SK-N-SH (cell line): ENCODE data around the gene SLC16A10.

Experiments used
- CHD2 ChIP-seq: fragments of 150-350 bp; IDR thresholded peaks from 2 replicates; pipeline ENCODE4 v1.6.1; 2018; ENCODE audit warnings: low read length; ENCODE audit not compliant: partially characterized antibody
- ELF1 ChIP-seq: IDR thresholded peaks from 2 replicates; pipeline ENCODE4 v1.4.0; 2012
- EP300 ChIP-seq, 2 experiments: IDR thresholded peaks; 2 replicates each; pipeline versions ENCODE4 v1.4.0 to v1.6.1; 2012; ENCODE audit warnings: borderline replicate concordance in 1 of 2, low read depth in 1 of 2, low read length in 1 of 2
- JUND ChIP-seq: IDR thresholded peaks from 2 replicates; pipeline ENCODE4 v1.4.0; 2012
- NFIC ChIP-seq: IDR thresholded peaks from 2 replicates; pipeline ENCODE4 v1.4.0; 2012; ENCODE audit warnings: borderline replicate concordance
- REST ChIP-seq: IDR thresholded peaks from 2 replicates; pipeline ENCODE4 v1.6.1; 2012; ENCODE audit warnings: mild to moderate bottlenecking, low read depth, low read length, moderate library complexity
- RFX5 ChIP-seq: IDR thresholded peaks from 2 replicates; pipeline ENCODE4 v1.6.1; 2012; ENCODE audit warnings: mild to moderate bottlenecking, improper control_type of control experiment, low read length
- TAF1 ChIP-seq: IDR thresholded peaks from 2 replicates; pipeline ENCODE4 v1.6.1; 2012; ENCODE audit warnings: low read depth, mild to moderate bottlenecking, low read length, moderate library complexity, borderline replicate concordance
- YY1 ChIP-seq: IDR thresholded peaks from 2 replicates; pipeline ENCODE4 v1.4.0; 2012; ENCODE audit warnings: low read depth, mild to moderate bottlenecking
- TF ChIP-seq, protein P1 (sequence below): fragments of 200-600 bp; sonication (generic); IDR thresholded peaks from 2 replicates; pipeline ENCODE4 v1.6.1; 2017; ENCODE audit warnings: antibody characterized with exemption, mild to moderate bottlenecking, moderate library complexity
- TF ChIP-seq, protein P2 (sequence below): fragments of 150-350 bp; IDR thresholded peaks from 2 replicates; pipeline ENCODE4 v1.6.1; 2017; ENCODE audit warnings: antibody characterized with exemption, low read length, low read depth, borderline replicate concordance
- TF ChIP-seq, protein P3 (sequence below): IDR thresholded peaks from 2 replicates; pipeline ENCODE4 v1.4.0; 2012; ENCODE audit warnings: low read depth

DNA sequence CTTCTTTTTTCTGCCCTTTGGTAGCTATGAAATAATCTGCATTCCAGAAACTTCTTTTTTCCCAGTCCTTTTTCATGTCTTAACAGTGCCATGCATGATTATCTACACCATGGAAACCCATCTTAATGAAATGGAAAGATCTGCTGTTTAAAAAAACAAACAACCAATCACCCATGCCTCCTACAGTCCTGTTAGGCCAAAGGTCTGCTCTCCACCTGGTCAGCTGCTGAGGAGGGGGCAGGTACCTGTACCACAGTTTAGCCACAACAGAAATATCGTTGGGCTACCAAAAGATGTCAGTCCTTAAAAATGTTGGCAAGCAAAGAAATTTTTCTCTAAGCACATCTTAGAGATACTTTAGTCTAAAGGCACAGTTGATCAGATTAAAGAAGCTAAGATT is 112.6 kb downstream of the SLC16A10 start:
- TF ChIP-seq RFX5 (no peak), NFIC (no peak), EP300 (IDR thresholded peaks at IDR 0.05; ENCODE audit: borderline replicate concordance in 1 of 2, low read depth in 1 of 2, low read length in 1 of 2) (no peak), REST (no peak), JUND (no peak), YY1 (no peak), CHD2 (no peak), TAF1 (no peak), ELF1 (no peak)
- TF ChIP-seq, protein P1, sequence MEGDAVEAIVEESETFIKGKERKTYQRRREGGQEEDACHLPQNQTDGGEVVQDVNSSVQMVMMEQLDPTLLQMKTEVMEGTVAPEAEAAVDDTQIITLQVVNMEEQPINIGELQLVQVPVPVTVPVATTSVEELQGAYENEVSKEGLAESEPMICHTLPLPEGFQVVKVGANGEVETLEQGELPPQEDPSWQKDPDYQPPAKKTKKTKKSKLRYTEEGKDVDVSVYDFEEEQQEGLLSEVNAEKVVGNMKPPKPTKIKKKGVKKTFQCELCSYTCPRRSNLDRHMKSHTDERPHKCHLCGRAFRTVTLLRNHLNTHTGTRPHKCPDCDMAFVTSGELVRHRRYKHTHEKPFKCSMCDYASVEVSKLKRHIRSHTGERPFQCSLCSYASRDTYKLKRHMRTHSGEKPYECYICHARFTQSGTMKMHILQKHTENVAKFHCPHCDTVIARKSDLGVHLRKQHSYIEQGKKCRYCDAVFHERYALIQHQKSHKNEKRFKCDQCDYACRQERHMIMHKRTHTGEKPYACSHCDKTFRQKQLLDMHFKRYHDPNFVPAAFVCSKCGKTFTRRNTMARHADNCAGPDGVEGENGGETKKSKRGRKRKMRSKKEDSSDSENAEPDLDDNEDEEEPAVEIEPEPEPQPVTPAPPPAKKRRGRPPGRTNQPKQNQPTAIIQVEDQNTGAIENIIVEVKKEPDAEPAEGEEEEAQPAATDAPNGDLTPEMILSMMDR = no peak
- TF ChIP-seq, protein P2, sequence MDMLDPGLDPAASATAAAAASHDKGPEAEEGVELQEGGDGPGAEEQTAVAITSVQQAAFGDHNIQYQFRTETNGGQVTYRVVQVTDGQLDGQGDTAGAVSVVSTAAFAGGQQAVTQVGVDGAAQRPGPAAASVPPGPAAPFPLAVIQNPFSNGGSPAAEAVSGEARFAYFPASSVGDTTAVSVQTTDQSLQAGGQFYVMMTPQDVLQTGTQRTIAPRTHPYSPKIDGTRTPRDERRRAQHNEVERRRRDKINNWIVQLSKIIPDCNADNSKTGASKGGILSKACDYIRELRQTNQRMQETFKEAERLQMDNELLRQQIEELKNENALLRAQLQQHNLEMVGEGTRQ = no peak
- TF ChIP-seq, protein P3, sequence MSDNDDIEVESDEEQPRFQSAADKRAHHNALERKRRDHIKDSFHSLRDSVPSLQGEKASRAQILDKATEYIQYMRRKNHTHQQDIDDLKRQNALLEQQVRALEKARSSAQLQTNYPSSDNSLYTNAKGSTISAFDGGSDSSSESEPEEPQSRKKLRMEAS = no peak
